G401 (cell line): Measurements from ENCODE around the gene BCL2. TPM values are rescaled to one million over a fixed set of nuclear protein-coding genes. Genes with fewer than 3 reads are reported as not detected.
"Not testable (repeated sequence)": the region's sequence is repeated elsewhere in the genome, so short reads cannot be mapped to it uniquely, and the experiment has no call there.

ENCODE experiments used
- DNase-seq: peaks from one replicate; pipeline ENCODE4 v3.0.0-alpha.2; 2015; ENCODE audit warnings: low spot score
- in situ Hi-C: cut with HindIII; loops from 2 replicates; pipeline ENCODE4 v1.10.0; 2016; ENCODE audit warnings: low sequenced_read_pairs, mixed read lengths
- total RNA-seq: library from RNA; depleted of rRNA; stranded (reverse); fragments of >200 nt; shearing (Covaris generic); gene quantifications from 2 replicates; pipeline ENCODE4 v1.2.3, GENCODE V29; 2014

BCL2 gene
- total RNA-seq, 1 experiment from 2014 or later: 18.2 TPM

- no peak for DNase-seq
- in situ Hi-C loops: no loop called here
Observed at GRCh38 chr18:63198098-63198760, 121.3 kb downstream of the BCL2 start.

- in situ Hi-C loops: no loop called here
- DNase-seq: no peak
Observed at GRCh38 chr18:63197246-63197869, 122.2 kb downstream of the BCL2 start.

DNA sequence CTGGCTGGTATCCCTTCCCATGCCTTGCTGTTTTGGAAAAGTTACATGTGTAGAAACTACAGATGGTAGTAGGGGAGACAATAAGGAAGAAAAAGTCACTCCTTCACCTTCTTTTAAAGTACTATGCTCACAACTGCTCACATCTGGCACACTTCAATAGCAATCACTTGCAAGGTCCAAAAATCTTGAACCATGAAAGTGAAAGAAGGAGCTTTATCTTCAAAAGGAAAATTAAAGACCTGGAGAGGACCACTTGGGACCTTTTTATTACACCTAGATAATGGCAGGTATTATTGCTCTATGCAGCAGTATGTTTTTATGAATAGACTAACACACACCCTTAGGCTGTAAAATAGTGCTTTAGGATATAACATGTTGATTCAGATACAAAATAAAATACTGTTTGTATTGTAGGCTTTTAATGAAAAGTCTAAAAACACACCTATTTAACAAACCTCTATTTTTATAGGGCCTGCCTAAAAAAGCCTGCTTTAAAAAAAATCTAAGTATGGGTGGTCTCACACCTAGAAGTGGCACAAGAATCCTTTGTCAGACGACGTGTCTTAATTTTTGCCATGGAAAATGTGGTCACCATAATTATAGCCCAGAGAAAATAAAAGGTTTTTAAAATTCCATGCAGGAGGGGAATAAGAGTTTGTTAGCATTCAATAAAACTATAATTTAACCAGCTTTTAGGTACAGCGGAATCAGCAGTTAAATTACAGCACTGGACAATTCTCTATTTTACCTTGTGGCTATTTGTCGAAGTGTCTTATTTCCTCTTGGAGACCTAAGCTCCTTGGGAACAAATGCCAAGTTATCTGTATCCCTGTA lies 124.0 kb downstream of the BCL2 start:
- in situ Hi-C loops: no loop called here
- no peak for DNase-seq

DNA sequence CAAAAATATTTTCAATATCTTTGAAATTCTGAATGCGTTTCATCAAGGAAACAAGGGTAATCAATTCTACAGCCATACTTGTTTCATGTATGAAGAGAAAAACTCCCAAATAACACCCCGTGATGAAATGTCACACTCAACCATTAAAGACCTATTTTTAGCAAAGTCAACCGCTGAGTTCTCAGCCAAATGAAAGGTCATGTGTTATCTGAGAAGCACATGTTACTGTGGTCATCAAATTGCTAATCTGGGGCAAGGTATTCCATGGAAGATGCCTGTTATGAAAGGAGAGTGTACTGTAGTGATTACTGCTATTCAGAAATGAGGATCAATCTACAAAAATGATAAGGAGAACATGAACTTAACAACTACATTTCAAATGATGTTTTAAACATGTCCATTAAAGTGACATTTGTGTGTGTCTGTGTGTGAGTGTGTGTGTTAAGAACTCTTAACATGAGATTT lies 126.7 kb downstream of the BCL2 start:
- in situ Hi-C loops: no loop called here
- DNase-seq: no peak

GRCh38 chr18:63192126-63192884 lies 127.3 kb downstream of the BCL2 start:
- in situ Hi-C loops: no loop called here

DNA sequence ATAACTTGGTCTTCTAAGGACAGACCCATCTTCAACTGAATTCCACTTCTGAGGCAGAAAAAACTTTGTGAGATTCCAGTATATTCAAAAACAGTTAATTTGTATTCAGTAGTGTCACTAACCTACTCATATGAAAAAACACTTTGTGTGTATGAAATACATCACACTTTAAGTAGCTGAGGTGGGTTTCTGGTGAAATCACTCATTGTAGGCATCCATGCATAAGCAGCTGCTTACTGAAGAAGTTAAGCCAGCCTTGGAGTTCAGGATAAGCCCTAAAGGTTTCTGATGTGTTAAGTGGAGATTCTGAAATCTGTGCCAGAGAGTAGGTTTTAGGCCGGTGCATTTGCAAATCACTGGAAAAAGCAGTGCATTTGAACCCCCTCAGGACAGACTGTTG lies 128.2 kb downstream of the BCL2 start:
- in situ Hi-C loops: no loop called here
- DNase-seq: no peak

More at GRCh38 chr18:63192126-63192884, 127.3 kb downstream of the BCL2 start:
- no peak for DNase-seq

DNA sequence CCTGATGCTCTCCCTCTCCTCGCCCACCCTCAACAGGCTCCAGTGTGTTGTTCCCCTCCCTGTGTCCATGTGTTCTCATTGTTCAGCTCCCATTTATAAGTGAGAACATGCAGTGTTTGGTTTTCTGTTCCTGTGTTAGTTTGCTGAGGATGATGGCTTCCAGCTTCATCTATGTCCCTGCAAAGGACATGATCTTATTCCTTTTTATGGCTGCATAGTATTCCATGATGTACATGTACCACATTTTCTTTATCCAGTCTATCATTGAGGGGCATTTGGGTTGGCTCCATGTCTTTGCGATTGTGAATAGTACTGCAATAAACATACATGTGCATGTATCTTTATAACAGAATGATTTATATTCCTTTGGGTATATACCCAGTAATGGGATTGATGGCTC lies 128.7 kb downstream of the BCL2 start:
- DNase-seq, in situ Hi-C loops: not testable (repeated sequence)

- no peak for DNase-seq
- in situ Hi-C loops: no loop called here
Observed at GRCh38 chr18:63189817-63190216, 129.8 kb downstream of the BCL2 start.

- in situ Hi-C loops: no loop called here
- no peak for DNase-seq
Observed at GRCh38 chr18:63189041-63189440, 130.5 kb downstream of the BCL2 start.

GRCh38 chr18:63187791-63188460 lies 131.6 kb downstream of the BCL2 start:
- in situ Hi-C loops: no loop called here
- DNase-seq: no peak

GRCh38 chr18:63187223-63187574 lies 132.4 kb downstream of the BCL2 start:
- in situ Hi-C loops: no loop called here
- DNase-seq: no peak

- no peak for DNase-seq
- in situ Hi-C loops: no loop called here
Observed at GRCh38 chr18:63186520-63187222, 132.9 kb downstream of the BCL2 start.

DNA sequence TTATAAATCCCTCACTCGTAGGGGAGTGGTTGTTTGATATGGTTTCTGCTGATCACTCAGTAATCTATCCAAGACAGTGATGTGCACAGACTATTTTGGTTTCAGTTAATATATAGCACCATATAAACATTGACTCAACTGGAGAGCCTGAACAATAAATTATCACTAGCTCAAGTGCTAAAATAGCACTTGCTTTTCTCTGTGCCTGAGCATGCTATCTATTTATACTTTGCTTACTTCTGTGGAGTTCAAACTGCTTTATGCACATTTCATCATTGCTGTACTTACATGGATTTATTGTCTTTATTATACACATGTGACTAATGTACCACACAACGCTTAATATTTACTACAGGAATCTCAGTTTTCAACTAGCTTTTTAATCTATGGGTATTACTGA lies 133.6 kb downstream of the BCL2 start:
- in situ Hi-C loops: no loop called here
- DNase-seq: no peak

DNA sequence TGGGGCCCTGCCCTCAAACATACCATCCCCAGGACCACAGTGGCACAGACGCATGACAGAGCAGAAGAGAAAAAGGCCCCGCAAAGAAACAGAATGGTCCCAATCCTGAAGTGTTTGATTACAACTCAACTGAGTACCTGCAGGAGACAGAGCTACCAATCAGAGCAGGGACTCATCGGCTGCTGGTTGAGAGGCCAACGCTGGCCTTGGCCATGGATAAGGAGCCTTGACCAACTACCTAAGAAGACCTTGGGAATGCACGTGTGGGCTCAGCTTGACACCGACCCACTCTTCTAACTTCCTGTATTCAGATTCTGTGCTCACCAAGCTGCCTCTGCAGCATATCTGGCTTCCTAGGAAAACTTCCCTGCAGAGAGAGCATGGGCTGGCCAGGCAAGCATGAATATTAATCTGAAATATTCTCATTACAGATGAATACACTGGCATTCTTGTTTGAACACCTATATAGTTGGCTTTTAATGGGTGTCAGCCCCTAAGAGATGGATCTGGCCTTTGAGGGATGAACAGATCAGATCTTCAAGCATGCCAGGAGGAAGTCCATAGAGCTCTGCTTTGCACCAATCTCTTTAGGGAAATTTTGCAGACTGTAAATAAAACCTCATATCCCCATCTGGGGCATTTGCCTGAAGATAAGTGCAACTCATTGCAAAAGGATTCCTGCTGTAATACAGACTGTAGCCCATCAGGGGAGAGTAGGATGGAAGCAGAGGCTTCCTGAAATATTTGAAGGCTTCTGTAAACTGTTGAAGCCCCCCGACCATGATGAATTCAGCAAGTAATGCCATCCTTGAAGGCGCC lies 135.4 kb downstream of the BCL2 start:
- in situ Hi-C loops: no loop called here
- no peak for DNase-seq

DNA sequence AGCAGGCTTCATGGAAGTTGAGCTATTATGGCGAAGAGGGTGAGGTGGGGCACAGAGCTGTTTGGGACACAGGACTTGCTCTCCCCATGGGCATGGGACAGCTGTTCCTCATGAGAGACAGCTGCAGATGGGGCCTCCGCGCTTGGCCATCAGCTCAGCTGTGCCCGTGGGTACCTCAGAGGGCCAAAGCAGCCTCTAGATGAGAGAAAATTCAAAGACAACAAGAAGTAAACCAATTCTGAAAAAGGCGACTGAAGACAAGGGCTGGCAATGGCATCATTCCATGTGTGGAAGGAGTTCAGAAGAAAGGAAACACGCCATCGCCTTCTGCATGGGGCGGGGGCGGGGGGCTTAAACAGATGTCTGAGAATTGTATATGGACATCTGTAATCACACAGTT lies 136.2 kb downstream of the BCL2 start:
- no peak for DNase-seq
- in situ Hi-C loops: no loop called here

- no peak for DNase-seq
- in situ Hi-C loops: no loop called here
Observed at GRCh38 chr18:63182861-63183260, 136.7 kb downstream of the BCL2 start.

GRCh38 chr18:63182310-63182772 lies 137.2 kb downstream of the BCL2 start:
- no peak for DNase-seq
- in situ Hi-C loops: no loop called here
